H9 (cell line): ENCODE results near the gene IMPA2. TPM values are rescaled to one million over a fixed set of nuclear protein-coding genes. Genes with fewer than 3 reads are reported as not detected.

ENCODE experiments used
- DNase-seq: peaks from one replicate; pipeline ENCODE4 v3.0.0-alpha.2; 2017
- H2AFZ ChIP-seq: one replicate; pipeline ENCODE4 v1.6.1; 2013; ENCODE audit warnings: mild to moderate bottlenecking, low read length, control low read depth, moderate library complexity
- H2AK5ac ChIP-seq: 2 replicates; pipeline ENCODE4 v1.6.1; 2013; ENCODE audit warnings: low read length, control low read depth, mixed read lengths; ENCODE audit not compliant: insufficient read length
- H2BK120ac ChIP-seq: one replicate; pipeline ENCODE4 v1.6.1; 2013; ENCODE audit warnings: low read depth, mild to moderate bottlenecking, low read length, control low read depth, inconsistent platforms; ENCODE audit not compliant: poor library complexity, severe bottlenecking
- H2BK12ac ChIP-seq: 2 replicates; pipeline ENCODE4 v1.6.1; 2013; ENCODE audit warnings: low read length, control low read depth, mixed read lengths, low read depth; ENCODE audit not compliant: insufficient read length
- H2BK15ac ChIP-seq: 2 replicates; pipeline ENCODE4 v1.6.1; 2013; ENCODE audit warnings: low read depth, low read length, control low read depth
- H2BK20ac ChIP-seq: one replicate; pipeline ENCODE4 v1.6.1; 2013; ENCODE audit warnings: low read depth, mild to moderate bottlenecking, low read length, control low read depth, inconsistent platforms; ENCODE audit not compliant: poor library complexity, severe bottlenecking
- H2BK5ac ChIP-seq: 2 replicates; pipeline ENCODE4 v1.6.1; 2013; ENCODE audit warnings: low read length, control low read depth, mixed read lengths; ENCODE audit not compliant: insufficient read length
- H3K14ac ChIP-seq: 2 replicates; pipeline ENCODE4 v1.6.1; 2013; ENCODE audit warnings: low read length, control low read depth; ENCODE audit not compliant: insufficient read depth
- H3K18ac ChIP-seq: 2 replicates; pipeline ENCODE4 v1.6.1; 2013; ENCODE audit warnings: low read depth, mild to moderate bottlenecking, mixed read lengths, low read length, control low read depth; ENCODE audit not compliant: insufficient read length
- H3K23ac ChIP-seq: 2 replicates; pipeline ENCODE4 v1.6.1; 2013; ENCODE audit warnings: low read length, control low read depth, mixed read lengths, low read depth; ENCODE audit not compliant: insufficient read length
- H3K23me2 ChIP-seq: 2 replicates; pipeline ENCODE4 v1.6.1; 2013; ENCODE audit warnings: low read depth, mild to moderate bottlenecking, mixed read lengths, low read length, control low read depth; ENCODE audit not compliant: insufficient read length, poor library complexity, severe bottlenecking
- H3K27ac ChIP-seq: 2 replicates; pipeline ENCODE4 v1.5.1; 2013; ENCODE audit warnings: low read length, control low read depth, mixed read lengths, low read depth; ENCODE audit not compliant: insufficient read length
- H3K27me3 ChIP-seq: 2 replicates; pipeline ENCODE4 v1.6.1; 2013; ENCODE audit warnings: low read length, control low read depth, inconsistent platforms; ENCODE audit not compliant: insufficient read depth
- H3K4ac ChIP-seq: 2 replicates; pipeline ENCODE4 v1.6.1; 2013; ENCODE audit warnings: low read depth, mild to moderate bottlenecking, control low read depth, inconsistent platforms, low read length, moderate library complexity
- H3K4me1 ChIP-seq: 2 replicates; pipeline ENCODE4 v1.6.1; 2013; ENCODE audit warnings: low read length, control low read depth, inconsistent platforms; ENCODE audit not compliant: insufficient read depth
- H3K4me2 ChIP-seq: 2 replicates; pipeline ENCODE4 v1.6.1; 2013; ENCODE audit warnings: low read length, control low read depth, mixed read lengths; ENCODE audit not compliant: insufficient read length, insufficient read depth
- H3K56ac ChIP-seq: 2 replicates; pipeline ENCODE4 v1.6.1; 2013; ENCODE audit warnings: low read depth, mild to moderate bottlenecking, mixed read lengths, low read length, control low read depth; ENCODE audit not compliant: insufficient read length
- H3K79me1 ChIP-seq: 2 replicates; pipeline ENCODE4 v1.6.1; 2013; ENCODE audit warnings: low read depth, mild to moderate bottlenecking, moderate library complexity, low read length, control low read depth, inconsistent platforms; ENCODE audit not compliant: insufficient read depth, poor library complexity, severe bottlenecking
- H3K79me2 ChIP-seq: 2 replicates; pipeline ENCODE4 v1.6.1; 2013; ENCODE audit warnings: low read length, control low read depth, inconsistent platforms; ENCODE audit not compliant: insufficient read depth
- H3K9ac ChIP-seq: 2 replicates; pipeline ENCODE4 v1.6.1; 2013; ENCODE audit warnings: low read length, control low read depth, mixed read lengths; ENCODE audit not compliant: insufficient read length; ENCODE audit errors: extremely low read depth
- H3K9me3 ChIP-seq: one replicate; pipeline ENCODE4 v1.6.1; 2013; ENCODE audit warnings: low read depth, low read length, inconsistent platforms; ENCODE audit not compliant: control insufficient read depth
- H3T11ph ChIP-seq: one replicate; pipeline ENCODE4 v1.6.1; 2013; ENCODE audit warnings: mild to moderate bottlenecking, low read length, control low read depth, inconsistent platforms
- H4K20me1 ChIP-seq: one replicate; pipeline ENCODE4 v1.6.1; 2013; ENCODE audit not compliant: control insufficient read depth, insufficient read length, insufficient read depth
- H4K5ac ChIP-seq: 2 replicates; pipeline ENCODE4 v1.6.1; 2013; ENCODE audit warnings: low read depth, mild to moderate bottlenecking, mixed read lengths, low read length, control low read depth; ENCODE audit not compliant: insufficient read length
- H4K8ac ChIP-seq: replicated peaks from 2 replicates; pipeline ENCODE4 v1.6.1; 2013; ENCODE audit warnings: low read length, control low read depth, mixed read lengths, low read depth; ENCODE audit not compliant: insufficient read length
- H4K91ac ChIP-seq: 2 replicates; pipeline ENCODE4 v1.6.1; 2013; ENCODE audit warnings: low read depth, mild to moderate bottlenecking, moderate library complexity, mixed read lengths, low read length, control low read depth; ENCODE audit not compliant: insufficient read length
- H3K27ac Mint-ChIP-seq, 3 experiments: 2 replicates in 2 of 3; 3 replicates in 1 of 3; pipeline ENCODE4 v1.8.0; 2020 to 2021; ENCODE audit warnings: mixed read lengths in 3 of 3, mild to moderate bottlenecking in 1 of 3, moderate library complexity in 1 of 3
- H3K27me3 Mint-ChIP-seq: 2 replicates; pipeline ENCODE4 v1.8.0; 2021; ENCODE audit warnings: low read depth, mild to moderate bottlenecking, moderate library complexity, mixed read lengths
- H3K36me3 Mint-ChIP-seq, 3 experiments: 2 replicates in 2 of 3; 3 replicates in 1 of 3; pipeline ENCODE4 v1.8.0; 2020 to 2021; ENCODE audit warnings: low read depth in 3 of 3, mixed read lengths in 3 of 3; ENCODE audit not compliant: insufficient read depth in 1 of 3
- H3K4me1 Mint-ChIP-seq, 2 experiments: 2 replicates each; pipeline ENCODE4 v1.8.0; 2020; ENCODE audit warnings: mixed read lengths in 2 of 2
- H3K4me3 Mint-ChIP-seq, 2 experiments: 2 replicates in 1 of 2; 3 replicates in 1 of 2; pipeline ENCODE4 v1.8.0; 2020 to 2021; ENCODE audit warnings: mild to moderate bottlenecking in 2 of 2, mixed read lengths in 2 of 2, moderate library complexity in 1 of 2
- H3K9me3 Mint-ChIP-seq, 2 experiments: 2 replicates in 1 of 2; 3 replicates in 1 of 2; pipeline ENCODE4 v1.8.0; 2020; ENCODE audit warnings: mild to moderate bottlenecking in 2 of 2, mixed read lengths in 2 of 2, moderate library complexity in 1 of 2
- CTCF ChIP-seq: fragments of 200-600 bp; sonication (generic); conservative IDR thresholded peaks from 3 replicates; pipeline ENCODE4 v1.8.0; 2021; ENCODE audit warnings: antibody characterized with exemption, mild to moderate bottlenecking
- WGBS: extraction: QIAGEN DNeasy Blood & Tissue Kit; methylation state at CpG from one replicate; pipeline ENCODE4 v1.1.7; 2013; ENCODE audit warnings: missing lambda C conversion rate, low lambda C conversion rate, mixed read lengths; ENCODE audit not compliant: insufficient read length; ENCODE audit errors: extremely low coverage; 5-methylcytosine and 5-hydroxymethylcytosine counted together
- total RNA-seq: library from RNA; stranded (reverse); gene quantifications from 2 replicates; pipeline ENCODE4 v1.2.1, GENCODE V29; 2021

Gene IMPA2
- total RNA-seq, 1 experiment from 2014 or later = 73.8 TPM

DNA sequence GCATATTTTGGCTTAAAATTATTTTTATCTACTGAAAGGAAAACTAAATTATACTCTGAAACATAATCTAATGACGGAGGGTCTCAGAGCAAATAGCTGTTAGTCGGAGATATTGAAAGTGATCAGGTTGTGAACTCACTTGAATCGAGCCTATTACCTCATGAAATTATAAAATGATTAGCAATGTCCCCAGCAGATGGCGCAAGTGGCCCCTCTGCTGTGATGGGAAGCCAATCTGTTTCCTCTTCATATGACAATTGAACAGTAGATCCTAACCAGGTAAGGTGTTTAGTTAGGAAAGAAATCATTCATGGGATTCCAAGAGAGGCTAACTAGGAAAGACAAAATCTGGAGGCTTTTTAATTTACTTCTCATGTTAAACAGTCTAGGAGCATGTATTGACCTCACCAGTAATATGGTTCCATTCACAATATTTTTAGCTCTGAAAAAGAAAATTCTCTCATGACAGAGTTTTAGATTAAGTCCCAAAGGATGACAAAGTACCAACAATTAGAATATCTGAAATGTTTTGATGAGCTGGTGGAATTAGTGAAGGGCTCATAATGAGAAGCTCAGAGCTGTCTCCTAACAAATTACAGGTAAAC, 43.3 kb upstream of the IMPA2 start:
- H2BK15ac ChIP-seq = no peak overlapping the region
- H4K91ac ChIP-seq = no peak overlapping the region
- no peak overlapping the region for H2AFZ ChIP-seq
- no peaks in the 10 kb centered on the region; a peak in 1 of 7 replicates for H3K36me3 Mint-ChIP-seq
- no peak overlapping the region for H3K23ac ChIP-seq
- H3K4ac ChIP-seq = no peak overlapping the region
- H3K27ac Mint-ChIP-seq = no peak overlapping the region; a peak in 1 of 7 replicates
- H3K9me3 ChIP-seq = no peaks in the 10 kb centered on the region
- peak; percentile 58 for DNase-seq
- H3K56ac ChIP-seq = no peak overlapping the region
- no peak overlapping the region for H2BK120ac ChIP-seq
- no peaks in the 10 kb centered on the region for H3K23me2 ChIP-seq
- H2AK5ac ChIP-seq = no peak overlapping the region
- peak; percentile 91 for TF ChIP-seq CTCF
- H3K79me2 ChIP-seq = no peaks in the 10 kb centered on the region
- H2BK20ac ChIP-seq = no peak overlapping the region
- H3K9ac ChIP-seq = no peak overlapping the region
- no CpG with 5 or more reads among the region's 4 CpGs for WGBS
- no peak overlapping the region for H2BK5ac ChIP-seq
- H4K5ac ChIP-seq = no peak overlapping the region
- H3K4me1 ChIP-seq = no peaks in the 10 kb centered on the region
- H3K4me3 Mint-ChIP-seq = no peak overlapping the region
- no peak overlapping the region for H3T11ph ChIP-seq
- no peaks in the 10 kb centered on the region for H3K27me3 Mint-ChIP-seq
- H2BK12ac ChIP-seq = no peak overlapping the region
- H3K27me3 ChIP-seq = no peaks in the 10 kb centered on the region
- H3K27ac ChIP-seq = no peak overlapping the region
- H3K18ac ChIP-seq = no peak overlapping the region
- no peaks in the 10 kb centered on the region for H3K9me3 Mint-ChIP-seq
- no peaks in the 10 kb centered on the region for H4K20me1 ChIP-seq
- no peaks in the 10 kb centered on the region for H3K79me1 ChIP-seq
- H4K8ac ChIP-seq = no peak overlapping the region
- H3K14ac ChIP-seq = no peak overlapping the region
- no peak overlapping the region for H3K4me2 ChIP-seq
- H3K4me1 Mint-ChIP-seq = peaks cover 8 to 9% of the 10 kb centered on the region in 2 experiments
